ENCODE data around the gene CGNL1. TPM values are rescaled to one million over a fixed set of nuclear protein-coding genes. Genes with fewer than 3 reads are reported as not detected.

The CGNL1 gene
- total and polyA plus RNA-seq, 10 of the 15 experiments (the other 5 are each of a cell fraction or from before 2014, with no cell fraction given), result under 0.01 to 0.27 (median 0.04) TPM; not detected in 3

GRCh38 chr15:57377478-57377847 lies 1.2 kb downstream of the CGNL1 start:
- in situ Hi-C loops (cut with MboI), result no loop called here
- BruUV-seq (replicated peaks), result no TSS peak
- SMC1A ChIA-PET (ENCODE audit: uncharacterized antibody, unreplicated experiment), result no interaction called here
- intact Hi-C loops (cut with micrococcal nuclease; ENCODE audit: unreplicated experiment), result no loop called here
- RAD21 ChIA-PET (ENCODE audit: unreplicated experiment), result no interaction called here
- H3K4me1 ChIP-seq (ENCODE audit: control insufficient read depth, insufficient read depth, low read length), result no peaks in the 10 kb centered on the region
- H3K27ac ChIP-seq (ENCODE audit: control insufficient read depth, insufficient read depth), result no peak overlapping the region
- FAIRE-seq, result no peak
- no peak overlapping the region for H3K9ac ChIP-seq (ENCODE audit: control insufficient read depth, insufficient read depth, low read length)
- no peak overlapping the region for H3K4me3 ChIP-seq
- CTCF ChIA-PET, result no interaction called here
- ATAC-seq, result no peak
- no peak overlapping the region for H2AFZ ChIP-seq (ENCODE audit: control insufficient read depth, low read depth, low read length)
- no peak for DNase-seq (ENCODE audit: low read depth, low spot score)
- peaks cover 3 to 11% of the 10 kb centered on the region in 2 experiments for H3K27me3 ChIP-seq (replicated peaks in 1 of 2; ENCODE audit: control insufficient read depth in 2 of 2, insufficient read depth in 2 of 2, low read length in 1 of 2)
- H3K9me3 ChIP-seq (replicated peaks; ENCODE audit: control insufficient read depth, insufficient read depth, low read length), result no peaks in the 10 kb centered on the region
- TF ChIP-seq CEBPB (IDR thresholded peaks at IDR 0.05; ENCODE audit: borderline replicate concordance in 1 of 2, low read depth in 2 of 2, low read length in 2 of 2) (no peak), RUNX3 (IDR thresholded peaks at IDR 0.05; ENCODE audit: low read length) (no peak), SP1 (IDR thresholded peaks at IDR 0.05; ENCODE audit: low read depth, low read length) (no peak), HDAC2 (IDR thresholded peaks at IDR 0.05) (no peak), IRF5 (IDR thresholded peaks at IDR 0.05; ENCODE audit: borderline replicate concordance) (no peak), ASH2L (IDR thresholded peaks at IDR 0.05; ENCODE audit: borderline replicate concordance, low read depth) (no peak), KLF5 (IDR thresholded peaks at IDR 0.05; ENCODE audit: partially characterized antibody) (no peak), WRNIP1 (IDR thresholded peaks at IDR 0.05; ENCODE audit: borderline replicate concordance, low read depth, low read length) (no peak), BCL11A (IDR thresholded peaks at IDR 0.05; ENCODE audit: low read depth, low read length) (no peak), MAX (IDR thresholded peaks at IDR 0.05; ENCODE audit: low read depth, low read length) (no peak)
- 52% methylated on average over 4 of the region's 4 CpGs for WGBS (ENCODE audit: insufficient coverage, insufficient replicate concordance, low lambda C conversion rate, missing lambda C conversion rate)
- H3K79me2 ChIP-seq (ENCODE audit: control insufficient read depth, insufficient read depth, low read length), result no peaks in the 10 kb centered on the region
- POLR2A ChIA-PET, result no interaction called here
- H3K4me2 ChIP-seq (ENCODE audit: control insufficient read depth, insufficient read depth), result no peak overlapping the region
- H3K36me3 ChIP-seq (ENCODE audit: control insufficient read depth in 2 of 2, insufficient read depth in 2 of 2, low read length in 1 of 2), result no peaks in the 10 kb centered on the region
- H4K20me1 ChIP-seq (ENCODE audit: control insufficient read depth, insufficient read depth), result no peaks in the 10 kb centered on the region

All from GM12878 (cell line).